ENCODE data around the gene MORC2.

- TF ChIP-seq EZH2 (IDR thresholded peaks at IDR 0.05; ENCODE audit: borderline replicate concordance, control insufficient read depth, low read depth, low read length) (no peak), MAX (IDR thresholded peaks at IDR 0.05; ENCODE audit: low read depth, low read length) (no peak), EP300 (IDR thresholded peaks at IDR 0.05; ENCODE audit: borderline replicate concordance in 1 of 2, control insufficient read depth in 1 of 2, low read depth in 2 of 2, low read length in 2 of 2) (no peak), ETV6 (conservative IDR thresholded peaks at IDR 0.05 in 1 of 2, IDR thresholded peaks at IDR 0.05 in 1 of 2; ENCODE audit: borderline replicate concordance in 1 of 2, low read depth in 1 of 2) (no peak), CTCF (IDR thresholded peaks at IDR 0.05 in 2 of 3, conservative IDR thresholded peaks at IDR 0.05 in 1 of 3; ENCODE audit: control insufficient read depth in 2 of 3, extremely low read depth in 1 of 3, insufficient read depth in 1 of 3, low read depth in 3 of 3, low read length in 3 of 3) (no peak)
Measured at GRCh38 chr22:30998329-30998728, 29.8 kb upstream of the MORC2 start.

All from GM12878 (cell line).